PC-3 (cell line): ENCODE data around the gene MAGEA3. TPM values are rescaled to one million over a fixed set of nuclear protein-coding genes. Genes with fewer than 3 reads are reported as not detected.
"Not testable (repeated sequence)": the region's sequence is repeated elsewhere in the genome, so short reads cannot be mapped to it uniquely, and the experiment has no call there.

Experiments used
- ATAC-seq: fragments of 200-7000 bp; cut with Tn5 transposase; 2 replicates; pipeline ENCODE4 v1.9.1; 2020; ENCODE audit warnings: mild to moderate bottlenecking, moderate library complexity
- BruUV-seq: library from RNA; stranded (reverse); fragments of 400-500 nt; replicated peaks from 2 replicates; lab custom pipeline; 2021; lab: Mats Ljungman, UMichigan
- CTCF ChIA-PET: fragments of 300-600 bp; sonication (Branson Sonifier 250); formaldehyde crosslinking; loops from one replicate; lab custom pipeline; 2022; ENCODE audit warnings: antibody characterized with exemption; lab: Charles Lee
- POLR2A ChIA-PET: fragments of 300-600 bp; sonication (Branson Sonifier 250); formaldehyde crosslinking; loops from one replicate; lab custom pipeline; 2022; ENCODE audit warnings: antibody characterized with exemption; ENCODE audit not compliant: unreplicated experiment; lab: Charles Lee
- DNase-seq: peaks from one replicate; pipeline ENCODE4 v3.0.0-alpha.2; 2015
- H2AFZ ChIP-seq: fragments of 300-600 bp; sonication (generic); 2 replicates; pipeline ENCODE4 v1.6.0; 2016; ENCODE audit warnings: antibody characterized with exemption, low read length
- H3F3A ChIP-seq: fragments of 300-600 bp; sonication (generic); one replicate; pipeline ENCODE4 v1.6.0; 2017; ENCODE audit warnings: antibody characterized with exemption, low read length, control low read depth, mild to moderate bottlenecking; ENCODE audit not compliant: unreplicated experiment
- H3K27ac ChIP-seq: fragments of 300-600 bp; sonication (generic); 2 replicates; pipeline ENCODE4 v1.5.1; 2016; ENCODE audit warnings: mild to moderate bottlenecking, low read length
- H3K27me3 ChIP-seq: fragments of 300-600 bp; sonication (generic); 2 replicates; pipeline ENCODE4 v1.6.1; 2016; ENCODE audit warnings: low read length, mixed read lengths
- H3K36me3 ChIP-seq: fragments of 300-600 bp; sonication (generic); 2 replicates; pipeline ENCODE4 v1.6.1; 2016; ENCODE audit warnings: low read depth, mixed run types, low read length, mixed read lengths
- H3K4me1 ChIP-seq: fragments of 300-600 bp; sonication (generic); 2 replicates; pipeline ENCODE4 v1.5.1; 2016; ENCODE audit warnings: low read length; ENCODE audit not compliant: insufficient read depth
- H3K4me2 ChIP-seq: fragments of 300-600 bp; sonication (generic); 2 replicates; pipeline ENCODE4 v1.6.0; 2016; ENCODE audit warnings: low read length
- H3K4me3 ChIP-seq: fragments of 300-600 bp; sonication (generic); 2 replicates; pipeline ENCODE4 v1.5.1; 2016; ENCODE audit warnings: mild to moderate bottlenecking, low read length, mixed read lengths
- H3K79me2 ChIP-seq: fragments of 300-600 bp; sonication (generic); 2 replicates; pipeline ENCODE4 v1.6.1; 2017; ENCODE audit warnings: low read length, mixed read lengths
- H3K9ac ChIP-seq: fragments of 300-600 bp; sonication (generic); 2 replicates; pipeline ENCODE4 v1.6.0; 2016; ENCODE audit warnings: mild to moderate bottlenecking, low read length
- H3K9me2 ChIP-seq: fragments of 300-600 bp; sonication (generic); replicated peaks from 2 replicates; pipeline ENCODE4 v1.6.1; 2016; ENCODE audit warnings: mixed run types, low read length, mixed read lengths
- H3K9me3 ChIP-seq: fragments of 300-600 bp; sonication (generic); 2 replicates; pipeline ENCODE4 v1.6.1; 2016; ENCODE audit warnings: low read length, mixed read lengths
- H4K20me1 ChIP-seq: fragments of 300-600 bp; sonication (generic); 2 replicates; pipeline ENCODE4 v1.6.1; 2016; ENCODE audit warnings: low read length, mixed read lengths
- intact Hi-C: fragments of 100-400 bp; cut with micrococcal nuclease; formaldehyde crosslinking; loops from 2 replicates; pipeline ENCODE4 v1.9.0; 2023
- total RNA-seq: library from RNA; depleted of rRNA; stranded (reverse); fragments of >200 nt; gene quantifications from 2 replicates; pipeline ENCODE4 v1.2.3, GENCODE V29; 2014

MAGEA3 gene
- total RNA-seq, 1 experiment from 2014 or later = 3.0 TPM

DNA sequence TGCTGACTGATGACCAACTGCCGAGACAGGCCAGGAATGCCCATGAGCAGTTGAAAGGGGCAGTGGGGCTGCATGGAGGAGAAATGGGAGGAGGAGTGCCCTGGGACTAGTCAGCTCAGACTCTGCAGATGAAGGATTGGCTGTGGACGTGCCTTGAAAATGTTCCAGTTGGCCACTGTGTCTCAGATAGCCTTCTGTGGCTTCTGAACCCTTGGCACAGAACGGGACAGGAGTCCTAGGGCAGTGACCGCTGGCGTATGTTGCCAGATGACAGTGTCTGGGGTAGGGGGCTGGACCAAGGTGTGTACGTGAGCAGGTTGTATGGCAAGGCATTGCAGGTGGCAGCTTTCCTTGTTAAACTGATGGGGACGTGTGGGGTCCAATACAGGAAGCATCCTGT, 7.9 kb downstream of the MAGEA3 start:
- intact Hi-C loops, H3K36me3 ChIP-seq, DNase-seq, H3F3A ChIP-seq, H3K4me1 ChIP-seq, H3K27me3 ChIP-seq, POLR2A ChIA-PET, H3K4me3 ChIP-seq, H3K4me2 ChIP-seq, H3K27ac ChIP-seq, CTCF ChIA-PET, ATAC-seq, H3K9me2 ChIP-seq, H3K9ac ChIP-seq, H3K9me3 ChIP-seq, H2AFZ ChIP-seq, H4K20me1 ChIP-seq, H3K79me2 ChIP-seq, BruUV-seq: not testable (repeated sequence)

DNA sequence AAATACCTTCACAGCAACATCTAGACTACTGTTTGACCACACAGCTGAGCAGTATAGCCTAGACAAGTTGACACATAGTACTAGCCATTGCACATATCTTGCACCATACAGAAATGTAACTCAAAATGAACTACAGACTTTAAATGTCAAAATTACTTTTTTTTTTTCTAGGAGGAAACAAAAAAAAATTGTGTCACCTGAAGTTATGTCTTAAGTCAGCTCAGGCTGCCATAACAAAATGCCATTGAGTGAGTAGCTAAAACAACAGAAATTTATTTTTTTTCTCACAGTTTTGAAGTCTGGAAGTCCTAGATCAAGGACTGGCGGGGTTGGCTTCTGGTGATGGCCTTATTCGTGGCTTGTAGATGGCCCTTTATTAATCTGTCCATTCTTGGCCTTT, 10.6 kb downstream of the MAGEA3 start, which contains the start of gene CSAG2:
CSAG2 (minus strand) TSS at position 101 of the 400 bp plus-strand sequence. CDS start 161 bp downstream, outside the sequence.
- DNase-seq, H3F3A ChIP-seq, H3K4me3 ChIP-seq, H3K9me3 ChIP-seq, H3K27ac ChIP-seq, H3K4me1 ChIP-seq, CTCF ChIA-PET, ATAC-seq, H4K20me1 ChIP-seq, intact Hi-C loops, POLR2A ChIA-PET, H3K79me2 ChIP-seq, H3K9me2 ChIP-seq, H3K9ac ChIP-seq, H3K27me3 ChIP-seq, BruUV-seq, H3K4me2 ChIP-seq, H2AFZ ChIP-seq, H3K36me3 ChIP-seq: not testable (repeated sequence)

DNA sequence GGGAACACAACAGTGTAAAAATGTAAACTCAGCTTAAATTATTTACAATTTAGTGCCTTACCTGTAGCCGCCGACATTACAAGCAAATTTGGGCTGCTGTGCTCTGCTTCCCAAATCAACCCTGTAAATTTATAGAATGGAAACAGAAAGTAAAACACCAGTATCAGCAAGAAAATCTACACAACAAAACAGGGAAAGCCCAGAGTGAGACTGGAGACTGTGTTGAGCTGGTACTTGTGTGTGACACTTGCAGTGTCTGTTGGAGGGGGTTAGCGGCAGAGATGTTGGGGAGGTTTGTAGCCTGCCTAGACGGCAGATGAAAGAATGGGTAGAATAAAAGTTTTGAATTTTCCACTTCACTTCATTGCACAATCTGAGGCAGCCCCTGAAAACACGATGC, 14.6 kb downstream of the MAGEA3 start:
- H3K9ac ChIP-seq, H3K27me3 ChIP-seq, H3K4me1 ChIP-seq, BruUV-seq, H3K9me3 ChIP-seq, POLR2A ChIA-PET, DNase-seq, H3K27ac ChIP-seq, H3K9me2 ChIP-seq, H4K20me1 ChIP-seq, intact Hi-C loops, H3K4me2 ChIP-seq, ATAC-seq, CTCF ChIA-PET, H3F3A ChIP-seq, H3K36me3 ChIP-seq, H3K4me3 ChIP-seq, H3K79me2 ChIP-seq, H2AFZ ChIP-seq: not testable (repeated sequence)

DNA sequence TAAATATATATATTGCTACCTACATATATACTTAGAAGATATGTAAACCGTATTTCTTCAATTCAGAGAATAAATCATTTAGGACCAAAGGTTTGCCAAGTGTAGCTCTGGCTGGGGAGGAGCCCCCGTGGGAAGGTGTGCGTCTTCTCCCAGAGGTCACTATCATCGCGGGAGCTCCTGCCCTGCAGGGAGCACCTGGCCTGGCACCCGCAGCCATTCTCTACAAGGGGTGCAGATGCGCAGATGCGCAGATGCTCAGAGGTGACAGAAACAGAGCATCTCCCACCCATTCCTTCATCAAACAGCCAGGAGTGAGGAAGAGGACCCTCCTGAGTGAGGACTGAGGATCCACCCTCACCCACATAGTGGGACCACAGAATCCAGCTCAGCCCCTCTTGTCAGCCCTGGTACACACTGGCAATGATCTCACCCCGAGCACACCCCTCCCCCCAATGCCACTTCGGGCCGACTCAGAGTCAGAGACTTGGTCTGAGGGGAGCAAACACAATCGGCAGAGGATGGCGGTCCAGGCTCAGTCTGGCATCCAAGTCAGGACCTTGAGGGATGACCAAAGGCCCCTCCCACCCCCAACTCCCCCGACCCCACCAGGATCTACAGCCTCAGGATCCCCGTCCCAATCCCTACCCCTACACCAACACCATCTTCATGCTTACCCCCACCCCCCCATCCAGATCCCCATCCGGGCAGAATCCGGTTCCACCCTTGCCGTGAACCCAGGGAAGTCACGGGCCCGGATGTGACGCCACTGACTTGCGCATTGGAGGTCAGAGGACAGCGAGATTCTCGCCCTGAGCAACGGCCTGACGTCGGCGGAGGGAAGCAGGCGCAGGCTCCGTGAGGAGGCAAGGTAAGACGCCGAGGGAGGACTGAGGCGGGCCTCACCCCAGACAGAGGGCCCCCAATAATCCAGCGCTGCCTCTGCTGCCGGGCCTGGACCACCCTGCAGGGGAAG, 15.5 kb downstream of the MAGEA3 start, which contains the start of gene MAGEA2B:
MAGEA2B (plus strand) TSS at position 814 of the 973 bp plus-strand sequence. CDS start 2,479 bp downstream, outside the sequence.
- CTCF ChIA-PET, ATAC-seq: not testable (repeated sequence)

More for the DNA sequence above, 15.5 kb downstream of the MAGEA3 start, which contains the start of gene MAGEA2B:
- H3K9me2 ChIP-seq, H3K4me2 ChIP-seq, H3K27ac ChIP-seq, H2AFZ ChIP-seq, intact Hi-C loops, H3K9ac ChIP-seq, POLR2A ChIA-PET, H3K4me3 ChIP-seq, DNase-seq, H3K79me2 ChIP-seq, H3K9me3 ChIP-seq, H3K27me3 ChIP-seq, H3K4me1 ChIP-seq, H3K36me3 ChIP-seq, H3F3A ChIP-seq, BruUV-seq, H4K20me1 ChIP-seq: not testable (repeated sequence)
